ENCODE data around the gene AGAP1.
"Not testable (repeated sequence)": the region's sequence is repeated elsewhere in the genome, so short reads cannot be mapped to it uniquely, and the experiment has no call there.

DNA sequence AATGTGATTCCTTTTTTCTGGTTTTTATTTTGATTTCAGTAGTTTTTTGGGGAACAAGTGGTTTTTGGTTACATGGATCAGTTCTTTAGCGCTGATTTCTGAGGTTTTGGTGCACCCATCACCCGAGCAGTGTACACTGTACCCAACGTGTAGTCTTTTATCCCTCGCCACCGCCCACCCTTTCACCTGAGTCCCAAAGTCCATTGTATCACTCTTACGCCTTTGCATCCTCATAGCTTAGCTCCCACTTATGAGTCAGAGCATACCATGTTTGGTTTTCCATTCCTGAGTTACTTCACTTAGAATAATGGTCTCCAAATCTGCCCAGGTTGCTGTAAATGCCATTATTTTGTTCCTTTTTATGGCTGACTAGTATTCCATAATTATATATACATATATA lies 453.2 kb downstream of the AGAP1 start:
- TF ChIP-seq, protein P1, sequence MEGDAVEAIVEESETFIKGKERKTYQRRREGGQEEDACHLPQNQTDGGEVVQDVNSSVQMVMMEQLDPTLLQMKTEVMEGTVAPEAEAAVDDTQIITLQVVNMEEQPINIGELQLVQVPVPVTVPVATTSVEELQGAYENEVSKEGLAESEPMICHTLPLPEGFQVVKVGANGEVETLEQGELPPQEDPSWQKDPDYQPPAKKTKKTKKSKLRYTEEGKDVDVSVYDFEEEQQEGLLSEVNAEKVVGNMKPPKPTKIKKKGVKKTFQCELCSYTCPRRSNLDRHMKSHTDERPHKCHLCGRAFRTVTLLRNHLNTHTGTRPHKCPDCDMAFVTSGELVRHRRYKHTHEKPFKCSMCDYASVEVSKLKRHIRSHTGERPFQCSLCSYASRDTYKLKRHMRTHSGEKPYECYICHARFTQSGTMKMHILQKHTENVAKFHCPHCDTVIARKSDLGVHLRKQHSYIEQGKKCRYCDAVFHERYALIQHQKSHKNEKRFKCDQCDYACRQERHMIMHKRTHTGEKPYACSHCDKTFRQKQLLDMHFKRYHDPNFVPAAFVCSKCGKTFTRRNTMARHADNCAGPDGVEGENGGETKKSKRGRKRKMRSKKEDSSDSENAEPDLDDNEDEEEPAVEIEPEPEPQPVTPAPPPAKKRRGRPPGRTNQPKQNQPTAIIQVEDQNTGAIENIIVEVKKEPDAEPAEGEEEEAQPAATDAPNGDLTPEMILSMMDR (IDR thresholded peaks at IDR 0.05): not testable (repeated sequence)
- TF ChIP-seq POLR2A, EP300 (IDR thresholded peaks at IDR 0.05): not testable (repeated sequence)
